Thoracic aorta endothelial cell (primary cell): ENCODE measurements around the gene FN1. TPM values are rescaled to one million over a fixed set of nuclear protein-coding genes. Genes with fewer than 3 reads are reported as not detected.

Experiments used
- total RNA-seq: library from RNA; depleted of rRNA; stranded (reverse); fragments of >200 nt; gene quantifications from 2 replicates; pipeline ENCODE4 v1.2.3, GENCODE V29; 2012

Gene FN1
- total RNA-seq: 1,060 and 2,196 TPM in 2 replicates

GRCh38 chr2:215435870-215436704 is at the start of gene FN1:
Gene FN1, minus strand, starts transcription at chr2:215436068. Its CDS starts 266 bp downstream, at chr2:215435802.

GRCh38 chr2:215311625-215312396 is 124.1 kb downstream of the FN1 start, which contains the start of gene ATIC:
Gene ATIC, plus strand, starts transcription at chr2:215312059. Its CDS starts 84 bp downstream, at chr2:215312143.

Other genes starting within 250 kb of the FN1 start
- gene ATIC, start 124.0 kb downstream of the FN1 start, total RNA-seq: 28.2 TPM in 2 replicates